ENCODE results near the gene CORO2A. TPM values are rescaled to one million over a fixed set of nuclear protein-coding genes. Genes with fewer than 3 reads are reported as not detected.
A peak's percentile ranks its signal among the peaks of the same experiment; 100 is the strongest.

CORO2A gene
- total RNA-seq, 1 donor from 2014 or later, result 26.1 TPM

DNA sequence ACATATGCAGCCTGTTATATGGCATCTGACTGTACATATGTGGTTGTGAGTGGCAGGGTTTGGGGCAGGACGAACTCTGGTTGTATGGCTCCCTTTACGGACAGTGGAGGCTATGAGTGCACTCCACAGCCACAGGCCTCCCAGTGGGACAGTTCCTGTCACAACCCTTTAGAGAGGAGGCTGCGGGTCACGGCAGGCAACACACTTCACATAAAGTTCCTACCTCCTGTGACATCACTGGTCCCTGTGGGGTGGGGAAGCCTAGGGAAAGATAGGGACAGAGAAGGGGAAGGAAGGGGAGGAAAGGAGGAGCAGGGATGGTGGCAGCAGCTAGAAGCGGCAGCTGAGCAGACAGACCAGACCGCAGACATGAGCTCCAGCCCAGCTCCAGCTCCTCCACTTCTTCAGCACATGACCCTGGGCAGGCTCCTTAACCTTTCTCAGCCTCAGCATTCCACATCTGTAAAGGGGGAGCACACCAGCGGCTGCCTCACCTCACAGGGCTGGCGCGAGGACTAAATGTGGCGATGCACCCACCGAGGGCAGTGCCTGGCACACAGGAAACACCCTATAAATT lies 27.4 kb upstream of the CORO2A start:
- DNase-seq, result no peak
- peaks cover 80% of the 10 kb centered on the region for H3K36me3 ChIP-seq
- no peaks in the 10 kb centered on the region for H3K27me3 ChIP-seq (ENCODE audit: low read depth)
- peaks cover 17% of the 10 kb centered on the region for H3K4me1 ChIP-seq
- no peaks in the 10 kb centered on the region for H3K9me3 ChIP-seq
- ATAC-seq, result peak in 1 of 2 donors; percentile 18
- intact Hi-C loops (cut with DNase I), result no loop called here
- TF ChIP-seq, protein P1, sequence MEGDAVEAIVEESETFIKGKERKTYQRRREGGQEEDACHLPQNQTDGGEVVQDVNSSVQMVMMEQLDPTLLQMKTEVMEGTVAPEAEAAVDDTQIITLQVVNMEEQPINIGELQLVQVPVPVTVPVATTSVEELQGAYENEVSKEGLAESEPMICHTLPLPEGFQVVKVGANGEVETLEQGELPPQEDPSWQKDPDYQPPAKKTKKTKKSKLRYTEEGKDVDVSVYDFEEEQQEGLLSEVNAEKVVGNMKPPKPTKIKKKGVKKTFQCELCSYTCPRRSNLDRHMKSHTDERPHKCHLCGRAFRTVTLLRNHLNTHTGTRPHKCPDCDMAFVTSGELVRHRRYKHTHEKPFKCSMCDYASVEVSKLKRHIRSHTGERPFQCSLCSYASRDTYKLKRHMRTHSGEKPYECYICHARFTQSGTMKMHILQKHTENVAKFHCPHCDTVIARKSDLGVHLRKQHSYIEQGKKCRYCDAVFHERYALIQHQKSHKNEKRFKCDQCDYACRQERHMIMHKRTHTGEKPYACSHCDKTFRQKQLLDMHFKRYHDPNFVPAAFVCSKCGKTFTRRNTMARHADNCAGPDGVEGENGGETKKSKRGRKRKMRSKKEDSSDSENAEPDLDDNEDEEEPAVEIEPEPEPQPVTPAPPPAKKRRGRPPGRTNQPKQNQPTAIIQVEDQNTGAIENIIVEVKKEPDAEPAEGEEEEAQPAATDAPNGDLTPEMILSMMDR (IDR thresholded peaks at IDR 0.05), result no peak
- peak overlapping the region; percentile 58 for H3K27ac ChIP-seq
- no peak overlapping the region for H3K4me3 ChIP-seq

DNA sequence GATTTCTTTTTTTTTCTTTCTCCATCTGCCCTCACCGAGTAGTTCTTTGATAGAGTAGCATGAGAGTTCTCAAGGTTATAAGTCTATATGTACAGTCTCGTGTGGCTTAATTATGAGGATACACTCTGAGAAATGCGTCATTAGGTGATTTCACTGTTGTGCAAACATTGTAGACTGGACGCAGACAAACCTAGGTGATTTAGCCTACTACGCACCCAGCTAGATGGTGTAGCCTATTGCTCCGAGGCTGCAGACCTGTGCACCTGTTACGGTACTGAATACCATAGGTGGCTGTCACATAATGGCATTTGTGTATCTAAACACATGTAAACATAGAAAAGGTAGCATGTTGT lies 26.9 kb upstream of the CORO2A start:
- Histone ChIP-seq H3K36me3 (peaks cover 78% of the 10 kb centered on the region), H3K27me3 (ENCODE audit: low read depth) (no peaks in the 10 kb centered on the region), H3K9me3 (no peaks in the 10 kb centered on the region), H3K4me3 (no peak overlapping the region), H3K27ac (peak overlapping the region; percentile 58), H3K4me1 (peaks cover 17% of the 10 kb centered on the region)
- intact Hi-C loops (cut with DNase I), result no loop called here
- DNase-seq (no peak), ATAC-seq (peak; percentile 79 to 86)
- TF ChIP-seq, protein P1 (IDR thresholded peaks at IDR 0.05), result no peak

DNA sequence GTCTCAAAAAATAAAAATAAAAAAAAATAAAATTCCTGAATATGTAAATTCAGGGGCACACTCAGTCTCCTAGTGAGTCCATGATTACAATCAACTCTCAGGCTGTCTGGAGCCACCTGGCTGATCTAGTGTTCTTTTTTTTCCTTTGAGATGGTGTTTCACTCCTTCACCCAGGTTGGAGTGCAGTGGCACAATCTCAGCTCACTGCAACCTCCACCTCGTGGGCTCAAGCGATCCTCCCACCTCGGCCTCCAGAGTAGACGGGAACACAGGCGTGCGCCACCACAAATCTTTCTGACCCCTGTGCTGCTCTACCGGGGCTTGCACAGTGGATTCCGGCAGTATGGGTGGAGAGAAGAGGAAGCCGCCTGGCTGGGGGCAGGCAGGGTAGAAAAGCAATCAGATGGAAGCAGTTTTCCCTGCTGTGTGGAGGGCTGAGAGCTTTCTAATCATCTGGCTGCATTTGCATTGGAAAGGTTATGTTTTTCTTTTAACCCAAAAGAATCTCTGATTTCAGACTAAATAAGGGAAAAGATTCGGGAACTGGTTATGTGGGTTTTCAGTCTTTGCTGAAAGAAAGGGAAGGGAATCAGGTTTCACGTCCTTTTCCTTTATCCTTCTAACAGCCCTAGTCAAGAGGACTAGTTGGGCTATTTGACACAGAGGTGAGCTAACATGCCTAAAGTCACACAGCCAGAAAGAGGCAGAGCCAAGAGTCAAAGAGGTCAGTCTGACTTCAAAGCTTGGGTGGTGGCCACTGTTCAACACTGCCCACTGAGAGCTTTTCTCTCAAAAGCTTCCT lies 26.3 kb upstream of the CORO2A start:
- no peak overlapping the region for H3K4me3 ChIP-seq
- TF ChIP-seq, protein P1 (IDR thresholded peaks at IDR 0.05), result no peak
- no peaks in the 10 kb centered on the region for H3K27me3 ChIP-seq (ENCODE audit: low read depth)
- peak; percentile 80 to 83 for ATAC-seq
- peaks cover 16% of the 10 kb centered on the region for H3K4me1 ChIP-seq
- peaks cover 79% of the 10 kb centered on the region for H3K36me3 ChIP-seq
- H3K9me3 ChIP-seq, result no peaks in the 10 kb centered on the region
- no peak for DNase-seq
- intact Hi-C loops (cut with DNase I), result no loop called here
- peak overlapping the region; percentile 58 for H3K27ac ChIP-seq

DNA sequence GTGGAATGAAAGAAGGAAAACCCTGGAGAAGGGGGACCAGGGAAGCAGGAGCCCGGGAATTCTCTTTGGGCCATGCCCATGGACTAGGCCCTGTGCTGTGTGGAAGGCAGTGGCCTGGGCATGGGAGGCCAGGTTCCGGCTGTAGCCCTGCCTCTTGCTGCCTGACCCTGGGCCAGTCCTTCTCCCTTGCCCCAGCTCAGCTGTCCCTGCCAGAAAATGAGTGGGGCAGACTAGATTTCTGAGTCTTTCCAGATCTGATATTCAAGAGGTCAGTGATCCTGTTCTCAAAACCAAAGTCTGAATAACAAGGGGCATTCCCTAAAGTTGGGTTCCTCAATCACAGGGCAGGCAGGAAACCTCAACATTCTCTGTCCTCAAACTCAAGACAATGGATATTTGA lies 24.8 kb upstream of the CORO2A start:
- ATAC-seq (no peak), DNase-seq (no peak)
- Histone ChIP-seq H3K36me3 (peaks cover 86% of the 10 kb centered on the region), H3K4me1 (peaks cover 4% of the 10 kb centered on the region), H3K9me3 (no peaks in the 10 kb centered on the region), H3K27me3 (ENCODE audit: low read depth) (no peaks in the 10 kb centered on the region), H3K27ac (no peak overlapping the region), H3K4me3 (no peak overlapping the region)
- TF ChIP-seq, protein P1 (IDR thresholded peaks at IDR 0.05), result no peak
- intact Hi-C loops (cut with DNase I), result no loop called here

DNA sequence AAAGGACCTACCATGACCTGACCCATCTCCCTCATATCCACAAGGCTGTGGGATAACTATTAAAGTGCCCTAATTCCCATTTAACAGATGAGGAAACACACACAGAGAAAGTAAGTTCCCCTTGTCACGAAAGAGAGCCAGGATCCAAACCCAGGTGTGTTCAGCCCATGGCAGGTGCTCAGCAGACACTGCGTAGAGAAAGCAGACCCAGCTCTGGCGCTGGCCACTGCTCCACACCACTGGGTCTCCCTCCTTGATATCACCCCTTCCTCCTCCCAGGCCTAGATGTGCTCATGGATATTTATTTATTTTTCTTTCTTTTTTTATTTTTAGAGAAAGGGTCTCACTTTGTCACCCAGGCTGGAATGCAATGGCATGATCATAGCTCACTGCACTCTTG lies 24.0 kb upstream of the CORO2A start:
- Histone ChIP-seq H3K4me3 (no peak overlapping the region), H3K36me3 (peaks cover 86% of the 10 kb centered on the region), H3K27ac (no peak overlapping the region), H3K27me3 (ENCODE audit: low read depth) (no peaks in the 10 kb centered on the region), H3K9me3 (no peaks in the 10 kb centered on the region), H3K4me1 (peaks cover 4% of the 10 kb centered on the region)
- ATAC-seq (no peak), DNase-seq (no peak)
- intact Hi-C loops (cut with DNase I), result no loop called here
- TF ChIP-seq, protein P1 (IDR thresholded peaks at IDR 0.05), result no peak
